ENCODE data around the gene ARSJ. TPM values are rescaled to one million over a fixed set of nuclear protein-coding genes. Genes with fewer than 3 reads are reported as not detected.
"Not testable (repeated sequence)": the region's sequence is repeated elsewhere in the genome, so short reads cannot be mapped to it uniquely, and the experiment has no call there.

The ARSJ gene
- polyA plus RNA-seq, 2 donors = 1.4 to 1.7 TPM

- Histone ChIP-seq H3K27ac (ENCODE audit: low read depth in 2 of 2, low read length in 1 of 2) (no peak overlapping the region), H3K4me3 (ENCODE audit: low read depth in 1 of 2, low read length in 2 of 2) (no peak overlapping the region), H3K9me3 (ENCODE audit: control insufficient read depth in 2 of 2, insufficient read depth in 1 of 2, low read depth in 1 of 2, low read length in 1 of 2) (no peaks in the 10 kb centered on the region), H3K4me1 (ENCODE audit: control insufficient read depth in 2 of 2, insufficient read depth in 2 of 2, low read length in 1 of 2) (no peaks in the 10 kb centered on the region), H3K36me3 (ENCODE audit: control insufficient read depth in 2 of 2, insufficient read depth in 2 of 2, low read length in 1 of 2) (no peaks in the 10 kb centered on the region), H3K27me3 (ENCODE audit: control insufficient read depth in 1 of 2, insufficient read depth in 2 of 2, low read length in 2 of 2) (no peaks in the 10 kb centered on the region)
- 63 to 73% methylated on average over 9 of the region's 9 CpGs for WGBS, 2 donors
Observed at GRCh38 chr4:113952452-113953029, 26.9 kb downstream of the ARSJ start.

- H3K27me3 ChIP-seq (ENCODE audit: control insufficient read depth in 1 of 2, insufficient read depth in 2 of 2, low read length in 2 of 2) = no peaks in the 10 kb centered on the region
- 30 to 34% methylated on average over 6 of the region's 6 CpGs for WGBS, 2 donors
- H3K36me3 ChIP-seq (ENCODE audit: control insufficient read depth in 2 of 2, insufficient read depth in 2 of 2, low read length in 1 of 2) = no peaks in the 10 kb centered on the region
- H3K9me3 ChIP-seq (ENCODE audit: control insufficient read depth in 2 of 2, insufficient read depth in 1 of 2, low read depth in 1 of 2, low read length in 1 of 2) = no peaks in the 10 kb centered on the region
- H3K27ac ChIP-seq (ENCODE audit: low read depth in 2 of 2, low read length in 1 of 2) = no peak overlapping the region
- H3K4me1 ChIP-seq (ENCODE audit: control insufficient read depth in 2 of 2, insufficient read depth in 2 of 2, low read length in 1 of 2) = no peaks in the 10 kb centered on the region
- H3K4me3 ChIP-seq (ENCODE audit: low read depth in 1 of 2, low read length in 2 of 2) = no peak overlapping the region
Observed at GRCh38 chr4:113951263-113951662, 28.2 kb downstream of the ARSJ start.

- no peaks in the 10 kb centered on the region for H3K9me3 ChIP-seq (ENCODE audit: control insufficient read depth in 2 of 2, insufficient read depth in 1 of 2, low read depth in 1 of 2, low read length in 1 of 2)
- H3K36me3 ChIP-seq (ENCODE audit: control insufficient read depth in 2 of 2, insufficient read depth in 2 of 2, low read length in 1 of 2) = no peaks in the 10 kb centered on the region
- H3K4me1 ChIP-seq (ENCODE audit: control insufficient read depth in 2 of 2, insufficient read depth in 2 of 2, low read length in 1 of 2) = no peaks in the 10 kb centered on the region
- H3K27ac ChIP-seq (ENCODE audit: low read depth in 2 of 2, low read length in 1 of 2) = no peak overlapping the region
- H3K27me3 ChIP-seq (ENCODE audit: control insufficient read depth in 1 of 2, insufficient read depth in 2 of 2, low read length in 2 of 2) = no peaks in the 10 kb centered on the region
- no peak overlapping the region for H3K4me3 ChIP-seq (ENCODE audit: low read depth in 1 of 2, low read length in 2 of 2)
Observed at GRCh38 chr4:113950207-113950606, 29.2 kb downstream of the ARSJ start.

- H3K36me3 ChIP-seq (ENCODE audit: control insufficient read depth in 2 of 2, insufficient read depth in 2 of 2, low read length in 1 of 2) = no peaks in the 10 kb centered on the region
- H3K4me3 ChIP-seq (ENCODE audit: low read depth in 1 of 2, low read length in 2 of 2) = no peak overlapping the region
- 96 to 100% methylated on average over 1 of the region's 1 CpG for WGBS, 2 donors
- H3K27ac ChIP-seq (ENCODE audit: low read depth in 2 of 2, low read length in 1 of 2) = no peak overlapping the region
- H3K27me3 ChIP-seq (ENCODE audit: control insufficient read depth in 1 of 2, insufficient read depth in 2 of 2, low read length in 2 of 2) = no peaks in the 10 kb centered on the region
- H3K4me1 ChIP-seq (ENCODE audit: control insufficient read depth in 2 of 2, insufficient read depth in 2 of 2, low read length in 1 of 2) = no peaks in the 10 kb centered on the region
- no peaks in the 10 kb centered on the region for H3K9me3 ChIP-seq (ENCODE audit: control insufficient read depth in 2 of 2, insufficient read depth in 1 of 2, low read depth in 1 of 2, low read length in 1 of 2)
Observed at GRCh38 chr4:113947484-113947883, 32.0 kb downstream of the ARSJ start.

GRCh38 chr4:113945906-113946305, 33.5 kb downstream of the ARSJ start:
- WGBS, 2 donors = 76 to 77% methylated on average over 1 of the region's 1 CpG

GRCh38 chr4:113943863-113944262, 35.6 kb downstream of the ARSJ start:
- Histone ChIP-seq H3K27me3 (ENCODE audit: control insufficient read depth in 1 of 2, insufficient read depth in 2 of 2, low read length in 2 of 2) (no peaks in the 10 kb centered on the region), H3K4me3 (ENCODE audit: low read depth in 1 of 2, low read length in 2 of 2) (no peak overlapping the region), H3K27ac (ENCODE audit: low read depth in 2 of 2, low read length in 1 of 2) (no peak overlapping the region), H3K36me3 (ENCODE audit: control insufficient read depth in 2 of 2, insufficient read depth in 2 of 2, low read length in 1 of 2) (no peaks in the 10 kb centered on the region), H3K9me3 (ENCODE audit: control insufficient read depth in 2 of 2, insufficient read depth in 1 of 2, low read depth in 1 of 2, low read length in 1 of 2) (no peaks in the 10 kb centered on the region), H3K4me1 (ENCODE audit: control insufficient read depth in 2 of 2, insufficient read depth in 2 of 2, low read length in 1 of 2) (no peaks in the 10 kb centered on the region)
- WGBS, 2 donors = 44 to 66% methylated on average over 3 of the region's 3 CpGs

More at GRCh38 chr4:113945906-113946305, 33.5 kb downstream of the ARSJ start:
- Histone ChIP-seq H3K4me3 (ENCODE audit: low read depth in 1 of 2, low read length in 2 of 2) (no peak overlapping the region), H3K36me3 (ENCODE audit: control insufficient read depth in 2 of 2, insufficient read depth in 2 of 2, low read length in 1 of 2) (no peaks in the 10 kb centered on the region), H3K4me1 (ENCODE audit: control insufficient read depth in 2 of 2, insufficient read depth in 2 of 2, low read length in 1 of 2) (no peaks in the 10 kb centered on the region), H3K9me3 (ENCODE audit: control insufficient read depth in 2 of 2, insufficient read depth in 1 of 2, low read depth in 1 of 2, low read length in 1 of 2) (no peaks in the 10 kb centered on the region), H3K27me3 (ENCODE audit: control insufficient read depth in 1 of 2, insufficient read depth in 2 of 2, low read length in 2 of 2) (no peaks in the 10 kb centered on the region), H3K27ac (ENCODE audit: low read depth in 2 of 2, low read length in 1 of 2) (no peak overlapping the region)

- Histone ChIP-seq H3K27ac (ENCODE audit: low read depth in 2 of 2, low read length in 1 of 2) (no peak overlapping the region), H3K36me3 (ENCODE audit: control insufficient read depth in 2 of 2, insufficient read depth in 2 of 2, low read length in 1 of 2) (no peaks in the 10 kb centered on the region), H3K4me1 (ENCODE audit: control insufficient read depth in 2 of 2, insufficient read depth in 2 of 2, low read length in 1 of 2) (no peaks in the 10 kb centered on the region), H3K4me3 (ENCODE audit: low read depth in 1 of 2, low read length in 2 of 2) (no peak overlapping the region), H3K27me3 (ENCODE audit: control insufficient read depth in 1 of 2, insufficient read depth in 2 of 2, low read length in 2 of 2) (no peaks in the 10 kb centered on the region), H3K9me3 (ENCODE audit: control insufficient read depth in 2 of 2, insufficient read depth in 1 of 2, low read depth in 1 of 2, low read length in 1 of 2) (no peaks in the 10 kb centered on the region)
- 47 to 98% methylated on average over 1 of the region's 1 CpG for WGBS, 2 donors
Observed at GRCh38 chr4:113943085-113943484, 36.4 kb downstream of the ARSJ start.

- H3K27ac ChIP-seq (ENCODE audit: low read depth in 2 of 2, low read length in 1 of 2) = no peak overlapping the region
- H3K36me3 ChIP-seq (ENCODE audit: control insufficient read depth in 2 of 2, insufficient read depth in 2 of 2, low read length in 1 of 2) = no peaks in the 10 kb centered on the region
- 86 to 95% methylated on average over 1 of the region's 1 CpG for WGBS, 2 donors
- H3K27me3 ChIP-seq (ENCODE audit: control insufficient read depth in 1 of 2, insufficient read depth in 2 of 2, low read length in 2 of 2) = no peaks in the 10 kb centered on the region
- H3K4me3 ChIP-seq (ENCODE audit: low read depth in 1 of 2, low read length in 2 of 2) = no peak overlapping the region
- H3K9me3 ChIP-seq (ENCODE audit: control insufficient read depth in 2 of 2, insufficient read depth in 1 of 2, low read depth in 1 of 2, low read length in 1 of 2) = no peaks in the 10 kb centered on the region
- no peaks in the 10 kb centered on the region for H3K4me1 ChIP-seq (ENCODE audit: control insufficient read depth in 2 of 2, insufficient read depth in 2 of 2, low read length in 1 of 2)
Observed at GRCh38 chr4:113941836-113942235, 37.6 kb downstream of the ARSJ start.

GRCh38 chr4:113940103-113940502, 39.3 kb downstream of the ARSJ start:
- not testable (repeated sequence) for H3K4me3 ChIP-seq (ENCODE audit: low read depth in 1 of 2, low read length in 2 of 2); H3K4me1 ChIP-seq (ENCODE audit: control insufficient read depth in 2 of 2, insufficient read depth in 2 of 2, low read length in 1 of 2); H3K27me3 ChIP-seq (ENCODE audit: control insufficient read depth in 1 of 2, insufficient read depth in 2 of 2, low read length in 2 of 2); H3K27ac ChIP-seq (ENCODE audit: low read depth in 2 of 2, low read length in 1 of 2); H3K36me3 ChIP-seq (ENCODE audit: control insufficient read depth in 2 of 2, insufficient read depth in 2 of 2, low read length in 1 of 2); H3K9me3 ChIP-seq (ENCODE audit: control insufficient read depth in 2 of 2, insufficient read depth in 1 of 2, low read depth in 1 of 2, low read length in 1 of 2)
- WGBS, 2 donors = 94 to 96% methylated on average over 2 of the region's 2 CpGs

GRCh38 chr4:113935190-113935589, 44.3 kb downstream of the ARSJ start:
- Histone ChIP-seq H3K27me3 (ENCODE audit: control insufficient read depth in 1 of 2, insufficient read depth in 2 of 2, low read length in 2 of 2) (no peaks in the 10 kb centered on the region), H3K4me3 (ENCODE audit: low read depth in 1 of 2, low read length in 2 of 2) (no peak overlapping the region), H3K27ac (ENCODE audit: low read depth in 2 of 2, low read length in 1 of 2) (no peak overlapping the region), H3K36me3 (ENCODE audit: control insufficient read depth in 2 of 2, insufficient read depth in 2 of 2, low read length in 1 of 2) (no peaks in the 10 kb centered on the region), H3K4me1 (ENCODE audit: control insufficient read depth in 2 of 2, insufficient read depth in 2 of 2, low read length in 1 of 2) (no peaks in the 10 kb centered on the region), H3K9me3 (ENCODE audit: control insufficient read depth in 2 of 2, insufficient read depth in 1 of 2, low read depth in 1 of 2, low read length in 1 of 2) (no peaks in the 10 kb centered on the region)

All from esophagus (tissue), 2 donors.